NCI-H69 (cell line): ENCODE results near the gene LAMA3.

Source experiments
- DNase-seq: peaks from one replicate; lab custom pipeline; 2025; lab: John Stamatoyannopoulos, UW

Gene LAMA3

DNA sequence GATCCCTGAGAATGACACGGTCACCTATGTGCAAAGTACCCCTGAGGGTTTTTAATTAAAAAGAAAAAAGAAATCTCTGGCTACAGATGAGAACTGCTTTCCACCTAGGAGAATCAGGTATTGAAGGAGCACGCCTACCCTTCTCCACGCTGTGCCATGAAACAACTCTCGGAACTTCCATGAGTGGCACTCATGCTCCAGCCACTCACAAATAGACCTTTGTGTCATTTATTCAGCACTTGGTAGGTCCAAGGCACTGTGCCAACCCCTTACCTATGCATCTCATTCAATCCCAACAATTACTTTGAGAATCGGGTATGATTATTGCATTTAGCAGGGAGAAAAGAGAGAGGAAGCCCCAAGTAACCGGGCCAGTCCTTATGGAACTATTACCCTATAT is 280.4 kb downstream of the LAMA3 start:
- DNase-seq, result peak; percentile 45

DNA sequence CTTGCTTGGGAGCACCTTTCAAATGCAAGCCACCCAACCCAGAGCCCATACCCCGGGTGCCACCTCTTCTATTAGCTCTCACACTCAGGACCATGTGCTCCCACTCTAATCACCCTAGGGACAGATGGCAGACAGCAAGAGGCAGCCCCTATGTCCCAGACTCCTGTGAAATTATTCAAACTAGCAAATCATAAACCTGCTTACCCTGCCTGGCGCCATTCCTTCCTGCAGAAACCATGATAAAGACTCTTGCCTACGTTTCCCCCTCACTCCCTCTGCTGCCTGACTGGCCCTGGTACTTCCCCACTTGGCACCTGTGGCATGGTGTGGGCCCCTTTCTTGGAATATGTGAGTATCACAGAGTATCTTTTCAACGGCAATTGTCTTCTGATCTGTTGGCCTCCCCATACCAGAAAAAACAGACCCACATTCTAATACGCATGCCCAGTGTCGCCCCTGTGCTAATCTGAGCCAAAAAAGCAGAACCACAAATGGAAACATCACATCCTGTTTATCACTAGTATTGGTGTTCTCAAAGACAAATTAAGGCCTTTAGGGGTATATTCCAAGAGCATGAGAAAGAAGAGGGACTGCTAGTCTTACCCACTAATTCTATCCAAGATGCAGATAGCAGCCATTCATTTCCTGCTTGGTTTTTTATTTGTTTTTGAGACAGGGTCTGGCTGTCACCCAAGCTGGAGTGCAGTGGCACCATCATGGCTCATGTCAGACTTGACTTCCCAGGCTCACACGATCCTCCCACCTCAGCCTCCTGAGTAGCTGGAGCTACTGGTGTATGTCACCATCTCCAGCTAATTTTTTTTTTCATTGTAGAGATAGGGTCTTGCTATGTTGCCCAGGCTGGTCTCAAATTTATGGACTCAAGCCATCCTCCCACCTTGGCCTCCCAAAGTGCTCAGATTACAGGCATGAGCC is 281.2 kb downstream of the LAMA3 start:
- peak; percentile 55 for DNase-seq

- no peak for DNase-seq
Observed at GRCh38 chr18:23971097-23971440, 281.8 kb downstream of the LAMA3 start.

DNA sequence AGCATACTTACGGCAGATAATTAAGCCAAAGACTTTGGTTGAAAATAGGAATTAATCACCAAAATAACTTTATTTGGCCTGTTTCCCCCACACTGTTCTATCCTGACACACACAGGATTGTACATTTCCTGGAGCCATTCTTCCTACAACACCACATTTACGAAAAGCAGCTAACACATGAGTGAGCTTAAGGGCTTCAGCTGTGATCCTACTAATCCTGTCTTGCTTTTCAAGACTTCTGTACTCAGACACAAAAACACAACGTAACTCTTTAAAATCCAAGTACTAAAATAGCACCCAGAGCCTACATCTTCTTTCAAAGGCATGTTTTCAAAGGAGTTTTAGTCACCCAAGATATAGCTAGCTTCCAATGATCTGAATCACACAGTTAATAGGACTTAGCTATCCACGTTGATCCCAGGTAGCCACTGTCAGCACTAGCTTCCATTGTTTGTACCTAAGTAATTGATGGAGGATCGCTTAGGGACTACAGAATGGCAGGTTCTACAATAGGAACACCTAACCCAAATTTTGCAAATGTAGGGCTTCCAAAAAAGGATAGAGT is 282.5 kb downstream of the LAMA3 start:
- DNase-seq, result no peak

GRCh38 chr18:23972453-23972852 is 283.2 kb downstream of the LAMA3 start:
- no peak for DNase-seq

DNA sequence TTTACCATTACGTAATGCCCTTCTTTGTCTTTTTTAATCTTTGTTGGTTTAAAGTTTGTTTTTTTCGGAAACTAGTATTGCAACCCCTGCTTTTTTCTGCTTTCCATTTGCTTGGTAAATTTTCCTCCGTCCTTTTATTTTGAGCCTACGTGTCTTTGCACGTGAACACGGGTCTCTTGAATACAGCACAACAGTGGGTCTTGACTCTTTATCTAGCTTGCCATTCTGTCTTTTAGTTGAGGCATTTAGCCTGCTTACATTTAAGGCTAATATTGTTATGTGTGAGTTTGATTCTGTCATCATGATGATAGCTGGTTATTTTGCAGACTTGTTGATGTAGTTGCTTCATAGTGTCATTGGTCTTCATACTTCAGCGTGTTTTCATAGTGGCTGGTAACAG is 287.9 kb downstream of the LAMA3 start:
- no peak for DNase-seq

- DNase-seq, result peak; percentile 53
Observed at GRCh38 chr18:23977719-23978483, 288.6 kb downstream of the LAMA3 start.

- DNase-seq, result peak; percentile 69
Observed at GRCh38 chr18:23981369-23981980, 292.2 kb downstream of the LAMA3 start.

DNA sequence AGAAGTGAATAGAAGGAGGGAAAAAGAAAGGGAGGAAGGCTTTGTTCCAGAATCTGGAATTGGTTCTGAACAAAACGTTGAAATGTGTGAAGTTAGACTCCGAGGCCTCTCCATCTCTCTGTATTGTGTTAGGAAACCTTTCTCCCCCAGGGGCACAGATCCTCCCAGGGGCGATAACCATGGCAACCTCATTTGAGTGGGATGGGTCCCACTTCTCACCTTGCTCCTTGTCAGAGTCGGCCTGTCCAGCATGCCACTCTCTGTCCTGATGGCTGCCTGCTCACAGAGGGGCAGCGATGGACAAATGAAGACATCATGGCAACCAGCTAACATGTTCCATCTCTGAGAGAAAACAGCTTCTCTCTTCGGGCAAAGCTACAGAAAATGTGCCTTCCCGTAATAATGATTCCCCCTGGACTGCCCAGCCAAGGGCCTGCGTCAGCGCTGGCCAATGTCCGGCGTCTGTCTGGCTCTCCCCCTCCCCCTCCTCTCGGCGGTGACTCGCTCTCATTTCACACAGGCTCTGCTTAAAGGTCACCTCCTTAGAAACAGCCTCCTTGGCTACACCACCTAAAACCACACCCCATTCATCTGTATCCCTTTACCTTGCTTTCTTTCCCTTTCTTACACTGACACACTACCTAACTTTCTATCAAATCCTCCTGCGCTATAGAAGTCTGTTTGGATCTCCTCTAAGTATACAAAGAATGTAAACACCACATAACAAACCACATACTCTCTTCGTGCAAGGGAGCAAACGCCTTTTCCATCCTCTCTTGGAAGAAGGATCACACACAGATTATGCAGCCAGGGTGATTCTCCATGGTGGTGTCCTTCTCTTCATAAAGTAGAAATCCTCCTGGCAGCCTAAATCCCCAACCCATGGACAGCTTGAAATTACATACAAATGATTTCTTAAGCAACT is 293.2 kb downstream of the LAMA3 start:
- peak; percentile 68 for DNase-seq

- DNase-seq, result no peak
Observed at GRCh38 chr18:23983112-23983511, 293.9 kb downstream of the LAMA3 start.

DNA sequence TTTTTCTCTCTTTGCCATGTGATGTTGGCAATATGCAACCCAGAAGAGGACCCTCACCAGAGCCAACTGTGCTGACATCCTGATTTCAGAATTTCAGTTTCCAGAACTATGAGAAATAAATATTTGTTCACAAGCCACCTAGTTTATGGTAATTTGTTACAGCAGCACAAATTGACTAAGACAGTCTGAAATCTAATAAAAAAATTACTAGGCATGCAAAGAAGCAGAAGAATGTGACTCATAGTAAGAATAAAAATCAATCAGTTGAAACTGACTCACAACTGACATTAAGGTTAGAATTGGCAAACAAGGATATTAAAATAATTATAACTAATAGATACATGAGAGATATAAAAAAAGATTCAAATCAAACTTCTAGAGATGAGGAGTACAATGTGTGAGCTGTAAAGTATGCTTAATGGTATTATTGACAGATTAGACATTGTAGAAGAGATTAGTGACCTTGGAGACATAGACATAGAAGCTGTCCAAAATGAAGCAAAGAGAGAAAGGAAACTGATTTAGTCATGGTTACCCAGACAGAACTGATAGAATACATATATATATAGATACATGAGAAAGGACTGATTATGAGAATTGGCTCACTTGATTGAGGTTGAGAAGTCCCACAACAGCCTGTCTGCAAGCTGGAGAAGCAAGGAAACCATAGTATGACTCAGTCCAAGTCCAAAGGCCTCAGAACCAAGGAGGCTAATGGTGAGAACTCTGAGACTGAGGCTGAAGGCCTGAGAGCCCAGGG is 297.5 kb downstream of the LAMA3 start:
- DNase-seq, result no peak

GRCh38 chr18:23990474-23991410 is 301.5 kb downstream of the LAMA3 start:
- no peak for DNase-seq

- DNase-seq, result peak; percentile 97
Observed at GRCh38 chr18:23992089-23992940, 303.1 kb downstream of the LAMA3 start.

DNA sequence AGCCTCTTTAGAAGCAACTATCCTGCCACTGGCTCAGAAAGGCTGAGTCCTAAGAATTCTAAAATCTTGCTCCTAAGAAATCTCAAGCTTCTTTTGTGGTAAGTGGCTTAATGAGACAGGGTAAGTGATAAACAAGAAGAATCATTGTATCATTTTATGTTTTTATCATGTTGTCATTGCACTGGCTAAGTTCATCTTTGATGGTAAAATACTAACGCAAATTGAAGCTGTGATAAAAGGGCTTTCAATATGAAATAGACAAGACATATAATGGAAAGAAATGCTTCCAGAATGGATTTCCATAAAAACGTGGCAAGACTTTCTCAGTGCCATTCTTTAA is 303.7 kb downstream of the LAMA3 start:
- no peak for DNase-seq

DNA sequence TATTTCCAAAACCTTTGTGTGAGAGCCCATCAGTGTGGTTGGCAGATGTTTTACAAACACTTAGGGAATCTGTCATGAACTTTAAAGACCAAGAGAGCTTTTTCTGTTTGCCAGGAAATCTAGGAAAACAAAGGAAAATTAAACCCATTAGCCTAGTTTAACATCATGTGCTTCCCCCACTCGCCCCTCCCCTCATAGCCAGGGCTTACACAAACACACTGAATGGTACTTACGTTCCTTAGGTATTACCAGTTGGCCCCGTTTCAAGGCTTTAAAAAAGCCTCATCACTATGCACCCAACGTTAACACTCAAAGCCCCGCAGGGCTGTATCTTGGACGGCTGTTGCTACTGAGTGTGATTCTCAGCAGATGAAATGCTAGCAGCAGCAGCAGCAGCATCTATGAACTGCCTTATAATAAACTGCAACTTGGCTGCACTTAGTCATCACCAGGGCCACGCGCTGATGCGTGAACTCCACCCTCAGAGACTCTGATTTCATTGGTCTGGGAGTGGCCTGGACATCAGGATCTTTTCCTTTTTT is 305.2 kb downstream of the LAMA3 start:
- DNase-seq, result peak; percentile 100

- no peak for DNase-seq
Observed at GRCh38 chr18:23995180-23995579, 305.9 kb downstream of the LAMA3 start.

GRCh38 chr18:23998018-23998417 is 308.8 kb downstream of the LAMA3 start:
- DNase-seq, result peak; percentile 75

GRCh38 chr18:23998820-23999219 is 309.6 kb downstream of the LAMA3 start:
- DNase-seq, result peak; percentile 100
